Activated T-cell treated with anti-CD3 and anti-CD28 coated beads, Interleukin-2, amount 50 U/mL, for 72 hours (primary cell): ENCODE measurements around the gene SLC25A1. TPM values are rescaled to one million over a fixed set of nuclear protein-coding genes. Genes with fewer than 3 reads are reported as not detected.

Source experiments
- ATAC-seq, 2 donors: fragments of 150-1000 bp; cut with Tn5 transposase; replicated peaks in 1 of 2; 2 replicates each; pipeline ENCODE4 v1.10.0; 2021; ENCODE audit warnings: moderate library complexity in 2 of 2, mild to moderate bottlenecking in 1 of 2
- DNase-seq, 2 donors: peaks; one replicate each; pipeline ENCODE4 v3.0.0; 2021 to 2022; ENCODE audit warnings: mixed read lengths in 1 of 2
- H3K27ac Mint-ChIP-seq: one replicate; pipeline ENCODE4 v1.8.0; 2022; ENCODE audit warnings: mild to moderate bottlenecking, moderate library complexity, mixed read lengths
- H3K27me3 Mint-ChIP-seq: one replicate; pipeline ENCODE4 v1.8.0; 2022; ENCODE audit warnings: low read depth, mixed read lengths
- H3K36me3 Mint-ChIP-seq, 2 donors: one replicate each; pipeline ENCODE4 v1.8.0; 2022; ENCODE audit warnings: mixed read lengths in 2 of 2, mild to moderate bottlenecking in 1 of 2; ENCODE audit not compliant: insufficient read depth in 2 of 2
- H3K4me1 Mint-ChIP-seq: one replicate; pipeline ENCODE4 v1.8.0; 2022; ENCODE audit warnings: low read depth, mixed read lengths
- H3K4me3 Mint-ChIP-seq, 2 donors: one replicate each; pipeline ENCODE4 v1.8.0; 2022; ENCODE audit warnings: mild to moderate bottlenecking in 2 of 2, mixed read lengths in 2 of 2, moderate library complexity in 2 of 2
- H3K9me3 Mint-ChIP-seq, 2 donors: one replicate each; pipeline ENCODE4 v1.8.0; 2022; ENCODE audit warnings: mixed read lengths in 2 of 2
- total RNA-seq, 2 donors: library from RNA; stranded (reverse); gene quantifications; one replicate each; pipeline ENCODE4 v1.2.3, GENCODE V29; 2022

SLC25A1 gene
- 10 to 100 TPM; 34.3 TPM for total RNA-seq

DNA sequence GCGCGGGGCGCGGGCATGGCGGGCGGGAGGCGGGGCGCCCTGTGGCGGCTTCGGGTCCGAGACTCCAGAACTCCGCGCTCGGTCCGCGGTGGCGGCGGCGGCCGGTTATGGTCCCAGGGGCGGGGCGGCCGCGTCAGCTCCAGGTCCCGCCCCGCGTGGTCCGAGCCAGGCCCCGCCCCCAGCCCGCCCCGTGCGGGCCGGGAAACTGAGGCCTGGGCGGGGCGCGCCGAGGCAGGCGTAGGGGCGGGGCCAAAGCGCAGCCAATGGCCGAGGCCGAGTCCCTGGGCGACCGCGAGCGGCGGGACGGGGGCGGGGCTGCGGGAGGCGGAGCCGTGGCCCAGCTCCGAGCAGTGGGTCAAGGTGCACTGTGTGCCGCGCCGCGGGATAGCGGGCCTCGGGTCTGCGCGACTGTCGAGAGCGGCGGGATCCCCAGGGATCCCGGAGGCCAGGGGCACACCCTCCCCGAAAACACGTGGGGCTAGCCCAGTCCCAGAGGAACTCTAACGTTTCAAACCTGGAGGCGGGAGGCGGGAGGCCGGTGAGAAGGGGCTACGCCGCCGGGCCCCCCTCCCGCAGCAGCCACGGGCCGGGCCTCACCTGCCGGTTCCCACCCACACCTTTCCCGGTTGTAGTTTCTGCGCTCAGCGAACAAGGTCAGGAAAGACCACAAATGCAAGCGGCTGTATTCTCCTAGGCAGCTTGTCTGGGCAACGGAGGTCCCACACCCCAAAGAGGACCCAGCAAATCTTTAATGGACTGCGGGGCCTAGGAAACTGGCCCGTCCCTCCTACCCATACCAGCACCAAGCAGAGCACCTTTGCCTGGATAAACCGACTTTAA is at the start of gene SLC25A1:
Gene SLC25A1 (minus strand): TSS at position 80 of the 840 bp plus-strand sequence. CDS start 63 bp downstream, at position 17.
- no peaks in the 10 kb centered on the region for H3K36me3 Mint-ChIP-seq
- no peaks in the 10 kb centered on the region for H3K9me3 Mint-ChIP-seq
- ATAC-seq (peak; percentile 86), DNase-seq (peak; percentile 92 to 93)
- H3K27me3 Mint-ChIP-seq = no peaks in the 10 kb centered on the region
- peak within 1 kb of the TSS; percentile 80 to 83 for H3K4me3 Mint-ChIP-seq
- peaks cover 40% of the 10 kb centered on the region for H3K4me1 Mint-ChIP-seq
- no peak within 1 kb of the TSS for H3K27ac Mint-ChIP-seq

DNA sequence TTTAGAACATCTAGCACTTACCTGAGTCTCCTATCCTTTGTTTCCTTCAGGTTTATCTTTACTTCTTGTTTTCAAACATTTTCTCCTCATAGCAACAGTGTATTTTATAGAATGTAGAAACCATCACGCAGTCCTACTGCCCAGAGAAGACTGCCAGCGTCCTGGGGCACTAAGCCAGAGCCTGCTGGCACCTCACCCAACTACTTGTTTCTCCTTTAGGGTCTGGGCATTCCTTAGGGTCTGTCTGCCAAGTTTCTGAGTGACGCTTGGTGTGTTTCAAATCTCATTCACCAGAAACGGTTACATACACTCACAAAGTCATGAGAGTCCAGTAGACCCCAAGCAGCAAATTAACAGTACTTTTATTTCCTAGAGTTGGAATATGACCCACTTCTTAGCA is 49.6 kb upstream of the SLC25A1 start:
- H3K4me1 Mint-ChIP-seq = no peaks in the 10 kb centered on the region
- no peak for DNase-seq
- no peak overlapping the region for H3K27ac Mint-ChIP-seq
- no peaks in the 10 kb centered on the region for H3K9me3 Mint-ChIP-seq
- ATAC-seq = no peak
- H3K4me3 Mint-ChIP-seq = no peak overlapping the region
- no peaks in the 10 kb centered on the region for H3K27me3 Mint-ChIP-seq
- H3K36me3 Mint-ChIP-seq = no peaks in the 10 kb centered on the region

DNA sequence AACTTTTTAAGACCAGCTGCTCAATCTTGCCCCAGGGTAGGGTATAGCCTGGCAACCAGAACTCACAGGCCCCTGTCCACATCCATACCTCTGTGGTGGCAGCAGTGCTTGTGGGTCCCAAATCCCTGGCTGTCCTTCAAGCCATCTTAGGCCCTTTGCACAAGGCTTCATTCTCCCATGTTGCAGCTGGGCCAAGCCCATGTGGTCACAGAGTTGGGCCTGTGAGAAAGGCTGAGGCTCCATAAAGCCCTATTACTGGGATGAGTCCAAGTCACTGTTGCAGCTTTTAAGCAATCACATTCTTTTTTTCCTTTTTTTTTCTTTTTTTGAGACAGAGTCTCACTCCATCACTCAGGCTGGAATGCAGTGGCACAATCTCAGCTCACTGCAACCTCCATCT is 47.9 kb upstream of the SLC25A1 start:
- no peak for ATAC-seq
- no peaks in the 10 kb centered on the region for H3K4me1 Mint-ChIP-seq
- no peaks in the 10 kb centered on the region for H3K9me3 Mint-ChIP-seq
- H3K27me3 Mint-ChIP-seq = no peaks in the 10 kb centered on the region
- DNase-seq = no peak
- no peaks in the 10 kb centered on the region for H3K36me3 Mint-ChIP-seq
- H3K4me3 Mint-ChIP-seq = no peak overlapping the region
- H3K27ac Mint-ChIP-seq = no peak overlapping the region

DNA sequence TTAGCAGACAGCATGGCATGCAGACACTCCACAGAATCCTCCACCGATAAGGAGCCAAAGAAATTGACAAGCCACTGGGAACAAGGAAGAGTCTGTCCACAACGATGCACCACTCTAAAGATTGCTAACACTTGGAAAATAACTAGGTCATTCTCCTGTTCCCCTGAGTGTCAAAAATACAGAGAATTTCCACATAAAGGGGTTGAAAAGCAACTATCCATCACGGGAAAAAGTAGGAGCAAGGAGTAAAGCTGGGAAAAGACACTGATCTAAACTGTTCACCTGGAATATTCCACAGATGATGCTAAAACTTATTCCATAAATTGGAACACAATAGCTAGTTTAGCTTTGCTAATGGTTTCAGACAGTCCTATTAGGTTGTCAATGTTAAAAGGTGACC is 47.0 kb upstream of the SLC25A1 start:
- Mint-ChIP-seq H3K9me3 (no peaks in the 10 kb centered on the region), H3K27me3 (no peaks in the 10 kb centered on the region), H3K36me3 (no peaks in the 10 kb centered on the region), H3K4me3 (no peak overlapping the region), H3K27ac (no peak overlapping the region), H3K4me1 (no peaks in the 10 kb centered on the region)
- no peak for ATAC-seq
- DNase-seq = no peak

DNA sequence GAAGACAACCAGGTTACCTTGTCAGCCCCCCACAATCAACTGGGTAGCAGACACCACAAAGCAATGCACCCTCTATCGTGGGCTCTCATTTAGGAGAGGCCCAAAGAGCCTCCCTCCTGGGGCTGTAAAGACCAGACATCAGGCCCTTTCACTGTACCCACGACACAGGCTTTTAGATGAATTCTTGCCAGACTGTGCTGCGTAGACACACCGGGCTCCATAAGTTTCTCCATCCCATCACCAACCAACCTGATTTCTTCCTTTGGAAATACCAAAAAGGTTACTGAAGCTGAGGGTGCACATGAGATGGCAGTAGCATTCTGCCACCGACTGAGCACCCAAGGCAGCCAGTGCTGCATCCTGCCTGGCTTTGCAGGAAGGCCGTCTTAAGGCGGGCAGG is 46.4 kb upstream of the SLC25A1 start:
- no peaks in the 10 kb centered on the region for H3K4me1 Mint-ChIP-seq
- DNase-seq = no peak
- no peaks in the 10 kb centered on the region for H3K9me3 Mint-ChIP-seq
- H3K27ac Mint-ChIP-seq = no peak overlapping the region
- ATAC-seq = no peak
- H3K27me3 Mint-ChIP-seq = no peaks in the 10 kb centered on the region
- no peaks in the 10 kb centered on the region for H3K36me3 Mint-ChIP-seq
- no peak overlapping the region for H3K4me3 Mint-ChIP-seq

DNA sequence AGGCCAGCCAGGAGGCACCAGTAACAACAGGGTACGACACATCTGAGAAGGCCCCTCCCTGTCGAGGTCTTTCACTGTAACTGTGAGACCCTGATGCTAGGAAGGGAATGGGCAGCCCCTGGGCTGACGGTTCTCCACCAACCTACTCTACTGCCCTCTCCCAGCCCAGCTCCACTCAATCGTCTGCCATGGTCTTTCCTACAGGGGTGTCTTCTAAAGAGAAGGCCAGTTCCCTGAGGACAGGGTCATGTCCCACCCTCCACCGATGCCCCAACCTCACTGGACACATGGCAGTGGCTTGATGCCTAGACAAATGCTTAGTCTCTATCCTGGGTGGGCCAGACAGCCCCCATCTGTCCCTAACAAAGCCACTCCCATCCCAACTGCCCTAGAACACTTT is 46.0 kb upstream of the SLC25A1 start:
- Mint-ChIP-seq H3K4me3 (no peak overlapping the region), H3K4me1 (no peaks in the 10 kb centered on the region), H3K9me3 (no peaks in the 10 kb centered on the region), H3K36me3 (no peaks in the 10 kb centered on the region), H3K27me3 (no peaks in the 10 kb centered on the region), H3K27ac (no peak overlapping the region)
- ATAC-seq = no peak
- DNase-seq = no peak

DNA sequence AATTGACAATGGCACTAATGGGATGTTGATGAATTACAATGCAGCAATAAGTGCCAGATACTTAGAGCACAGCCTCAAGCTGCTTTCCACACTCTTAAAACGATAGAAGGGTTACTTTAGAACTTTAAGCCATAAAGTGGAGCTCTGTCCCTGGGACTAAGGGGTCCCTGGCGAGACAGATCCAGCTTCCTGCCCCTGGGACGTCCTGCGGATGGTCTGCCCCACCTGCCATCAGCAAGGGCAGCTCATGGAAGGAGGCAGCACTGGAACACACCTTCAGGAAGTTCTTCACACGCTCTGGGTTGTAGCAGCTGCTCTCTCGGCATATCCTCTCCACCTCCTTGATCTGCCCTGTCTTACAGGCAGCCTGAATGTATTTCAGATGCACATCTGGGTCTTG is 45.1 kb upstream of the SLC25A1 start:
- Mint-ChIP-seq H3K36me3 (no peaks in the 10 kb centered on the region), H3K4me1 (no peaks in the 10 kb centered on the region), H3K9me3 (no peaks in the 10 kb centered on the region), H3K27me3 (no peaks in the 10 kb centered on the region), H3K27ac (no peak overlapping the region), H3K4me3 (no peak overlapping the region)
- ATAC-seq = no peak
- DNase-seq = no peak

DNA sequence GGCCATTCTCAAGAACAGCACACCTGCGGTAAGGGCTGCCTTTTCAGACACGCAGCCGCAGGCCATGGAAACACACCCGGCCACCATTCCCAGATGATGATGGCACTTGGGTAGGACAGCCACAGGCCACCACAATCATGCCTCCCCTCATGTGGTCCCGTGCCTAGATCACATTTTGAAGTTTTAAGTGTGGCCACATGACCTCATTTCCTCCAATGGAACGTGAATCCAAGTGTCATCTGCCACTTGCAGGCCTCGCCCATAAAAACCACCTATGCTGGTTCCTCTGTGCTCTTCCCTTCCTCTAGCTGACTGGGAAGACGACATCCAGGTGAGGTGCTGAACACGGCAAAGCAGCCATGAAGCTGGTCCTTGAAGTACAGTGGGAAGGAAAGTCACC is 44.6 kb upstream of the SLC25A1 start:
- Mint-ChIP-seq H3K36me3 (no peaks in the 10 kb centered on the region), H3K4me3 (no peak overlapping the region), H3K27me3 (no peaks in the 10 kb centered on the region), H3K4me1 (peaks cover 1% of the 10 kb centered on the region), H3K9me3 (no peaks in the 10 kb centered on the region), H3K27ac (no peak overlapping the region)
- no peak for DNase-seq
- no peak for ATAC-seq

DNA sequence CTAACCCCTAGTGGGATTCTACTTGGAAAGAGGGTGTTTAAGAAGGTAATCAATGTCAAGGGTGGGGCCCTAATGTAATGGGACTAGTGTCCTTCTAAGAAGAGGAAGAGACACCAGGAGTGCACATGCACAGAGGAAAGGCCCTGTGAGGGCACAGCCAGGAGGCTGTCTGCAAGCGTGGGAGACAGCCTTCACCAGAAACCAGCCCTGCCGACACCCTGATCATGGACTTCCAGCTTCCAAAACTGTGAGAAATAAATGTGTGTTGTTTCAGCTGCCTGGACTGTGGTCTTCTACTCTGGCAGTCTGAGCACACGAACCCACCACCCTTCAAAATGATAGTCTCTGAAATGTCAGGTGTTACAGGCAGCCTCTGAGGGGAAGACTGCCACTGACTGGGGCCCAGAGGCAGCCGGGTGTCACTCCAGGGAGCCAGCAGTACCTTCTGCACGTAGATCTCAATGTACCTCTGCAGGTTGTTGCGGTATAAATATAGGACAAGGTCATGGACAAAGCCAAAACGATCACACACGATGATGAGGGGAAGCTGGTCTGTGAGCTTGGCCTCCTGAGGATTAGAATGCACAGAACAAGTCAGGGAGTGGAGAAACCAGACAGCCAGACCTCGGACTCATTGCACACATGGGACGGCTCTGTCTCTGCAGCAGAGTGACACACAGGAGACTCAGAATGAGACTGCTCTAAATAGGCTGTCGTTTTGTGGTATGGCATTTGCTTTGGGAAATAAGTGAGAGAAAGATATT is 43.9 kb upstream of the SLC25A1 start:
- no peaks in the 10 kb centered on the region for H3K36me3 Mint-ChIP-seq
- DNase-seq = no peak
- no peak for ATAC-seq

GRCh38 chr22:19220867-19221266 is 42.3 kb upstream of the SLC25A1 start:
- Mint-ChIP-seq H3K9me3 (no peaks in the 10 kb centered on the region), H3K27ac (no peak overlapping the region), H3K27me3 (no peaks in the 10 kb centered on the region), H3K4me3 (no peak overlapping the region), H3K4me1 (peaks cover 6% of the 10 kb centered on the region), H3K36me3 (no peaks in the 10 kb centered on the region)
- ATAC-seq = no peak
- no peak for DNase-seq

More for the DNA sequence above, 43.9 kb upstream of the SLC25A1 start:
- Mint-ChIP-seq H3K27me3 (no peaks in the 10 kb centered on the region), H3K9me3 (no peaks in the 10 kb centered on the region), H3K4me3 (no peak overlapping the region), H3K27ac (no peak overlapping the region), H3K4me1 (peaks cover 6% of the 10 kb centered on the region)

DNA sequence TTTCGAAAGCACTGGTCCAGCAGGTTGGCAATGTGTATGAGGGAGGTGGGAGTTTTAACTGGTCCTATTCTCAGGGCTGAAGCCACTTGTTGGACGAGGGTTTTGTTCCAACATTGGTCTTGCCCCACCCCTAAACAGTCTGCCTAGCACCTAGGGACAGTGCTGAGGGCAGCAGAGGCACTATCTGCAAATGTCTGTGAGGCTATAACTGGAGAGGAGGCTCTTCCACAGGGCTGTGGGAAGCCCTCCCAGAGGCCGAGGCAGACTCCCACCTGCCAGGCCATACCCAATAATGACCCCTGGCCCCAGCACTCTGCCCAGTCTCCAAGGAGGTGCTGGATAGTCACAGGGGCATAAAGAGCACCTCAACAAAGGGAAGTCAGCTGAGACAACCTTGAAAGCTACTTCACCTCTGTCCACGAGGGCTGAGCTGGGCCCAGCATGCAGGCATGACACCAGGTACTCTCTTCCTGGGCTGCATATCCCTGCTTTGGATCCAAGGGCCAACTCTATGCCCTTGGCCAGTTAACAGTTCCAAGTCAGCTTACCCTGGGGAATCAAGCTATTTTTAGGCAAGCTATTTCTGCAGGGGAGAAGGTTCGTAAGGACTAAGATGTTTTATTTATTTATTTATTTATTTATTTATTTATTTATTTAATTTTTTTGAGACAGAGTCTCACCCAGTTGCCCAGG is 40.2 kb upstream of the SLC25A1 start:
- DNase-seq (no peak), ATAC-seq (peak in 1 of 2 donors; percentile 11)
- Mint-ChIP-seq H3K4me3 (no peak overlapping the region), H3K36me3 (no peaks in the 10 kb centered on the region), H3K27me3 (no peaks in the 10 kb centered on the region), H3K9me3 (no peaks in the 10 kb centered on the region), H3K27ac (no peak overlapping the region), H3K4me1 (peaks cover 6% of the 10 kb centered on the region)

GRCh38 chr22:19216579-19216978 is 38.0 kb upstream of the SLC25A1 start:
- DNase-seq (no peak), ATAC-seq (no peak)
- Mint-ChIP-seq H3K4me3 (no peak overlapping the region), H3K27ac (no peak overlapping the region), H3K36me3 (no peaks in the 10 kb centered on the region), H3K27me3 (no peaks in the 10 kb centered on the region), H3K4me1 (peaks cover 6% of the 10 kb centered on the region), H3K9me3 (no peaks in the 10 kb centered on the region)

DNA sequence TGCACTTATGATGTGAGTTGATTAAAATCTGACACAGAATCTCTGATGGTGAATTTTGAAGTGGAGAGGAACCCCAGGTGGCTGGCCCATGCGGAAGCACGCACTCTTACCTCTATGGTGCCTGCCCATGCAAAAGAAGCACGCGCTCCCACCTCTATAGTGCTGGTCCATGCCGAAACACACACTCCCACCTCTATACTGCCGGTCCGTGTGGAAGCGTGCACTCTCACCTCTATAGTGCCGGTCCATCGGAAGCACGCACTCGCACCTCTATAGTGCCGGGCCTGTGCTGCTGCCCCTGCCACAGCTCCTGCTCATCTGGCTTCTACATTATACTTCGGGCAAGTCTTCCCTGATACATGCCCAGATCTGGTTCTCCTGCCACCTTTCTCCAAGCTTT is 36.8 kb upstream of the SLC25A1 start:
- no peak for DNase-seq
- Mint-ChIP-seq H3K4me1 (peaks cover 6% of the 10 kb centered on the region), H3K36me3 (no peaks in the 10 kb centered on the region), H3K9me3 (no peaks in the 10 kb centered on the region), H3K4me3 (no peak overlapping the region), H3K27me3 (no peaks in the 10 kb centered on the region), H3K27ac (no peak overlapping the region)
- no peak for ATAC-seq
